ENCODE measurements around the gene SCARB1. TPM values are rescaled to one million over a fixed set of nuclear protein-coding genes. Genes with fewer than 3 reads are reported as not detected.

The SCARB1 gene
- total and polyA plus RNA-seq, 2 of the 13 experiments (the other 11 are each of a cell fraction or from before 2014, with no cell fraction given) = 63.4 to 160 TPM

DNA sequence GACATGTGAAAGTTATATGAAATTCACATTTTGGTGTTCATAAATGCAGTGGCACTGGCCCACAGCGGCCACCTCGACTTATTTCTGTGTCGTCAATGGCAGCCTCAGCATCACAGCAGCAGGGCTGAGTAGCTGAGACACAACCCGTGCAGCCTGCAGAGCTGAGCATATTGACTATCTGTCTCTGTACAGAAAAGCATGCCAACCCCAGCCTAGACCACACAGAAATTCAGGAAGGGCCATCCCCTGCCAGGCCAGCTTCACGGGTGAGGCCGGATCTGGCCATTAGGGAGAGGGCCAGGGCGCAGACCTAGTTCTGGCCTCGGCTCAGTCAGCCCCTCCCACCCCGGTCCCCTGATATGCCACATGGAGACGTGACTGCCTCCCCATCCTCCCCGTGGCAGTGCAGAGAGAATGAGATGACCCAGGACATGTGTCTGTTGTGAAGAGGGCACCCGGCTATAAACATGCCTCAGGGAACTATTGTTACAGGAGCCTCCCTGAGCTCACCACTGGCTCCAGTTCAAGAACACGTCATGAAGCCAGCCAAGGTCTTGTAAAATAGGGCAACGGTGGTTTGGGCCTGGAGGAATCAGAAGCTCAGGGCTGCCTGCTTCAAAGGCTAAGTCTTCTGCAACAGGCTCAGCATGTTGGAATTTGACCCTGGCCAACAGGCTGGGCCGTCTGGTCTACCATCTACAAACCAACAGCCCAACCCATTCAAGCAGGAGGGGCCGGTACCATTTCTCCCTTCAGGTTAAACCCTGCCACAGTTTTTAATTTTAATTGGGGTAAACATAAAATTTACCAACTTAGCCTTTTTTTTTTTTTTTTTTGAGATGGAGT, 25.5 kb downstream of the SCARB1 start (continued):
- TF ChIP-seq, protein P1, sequence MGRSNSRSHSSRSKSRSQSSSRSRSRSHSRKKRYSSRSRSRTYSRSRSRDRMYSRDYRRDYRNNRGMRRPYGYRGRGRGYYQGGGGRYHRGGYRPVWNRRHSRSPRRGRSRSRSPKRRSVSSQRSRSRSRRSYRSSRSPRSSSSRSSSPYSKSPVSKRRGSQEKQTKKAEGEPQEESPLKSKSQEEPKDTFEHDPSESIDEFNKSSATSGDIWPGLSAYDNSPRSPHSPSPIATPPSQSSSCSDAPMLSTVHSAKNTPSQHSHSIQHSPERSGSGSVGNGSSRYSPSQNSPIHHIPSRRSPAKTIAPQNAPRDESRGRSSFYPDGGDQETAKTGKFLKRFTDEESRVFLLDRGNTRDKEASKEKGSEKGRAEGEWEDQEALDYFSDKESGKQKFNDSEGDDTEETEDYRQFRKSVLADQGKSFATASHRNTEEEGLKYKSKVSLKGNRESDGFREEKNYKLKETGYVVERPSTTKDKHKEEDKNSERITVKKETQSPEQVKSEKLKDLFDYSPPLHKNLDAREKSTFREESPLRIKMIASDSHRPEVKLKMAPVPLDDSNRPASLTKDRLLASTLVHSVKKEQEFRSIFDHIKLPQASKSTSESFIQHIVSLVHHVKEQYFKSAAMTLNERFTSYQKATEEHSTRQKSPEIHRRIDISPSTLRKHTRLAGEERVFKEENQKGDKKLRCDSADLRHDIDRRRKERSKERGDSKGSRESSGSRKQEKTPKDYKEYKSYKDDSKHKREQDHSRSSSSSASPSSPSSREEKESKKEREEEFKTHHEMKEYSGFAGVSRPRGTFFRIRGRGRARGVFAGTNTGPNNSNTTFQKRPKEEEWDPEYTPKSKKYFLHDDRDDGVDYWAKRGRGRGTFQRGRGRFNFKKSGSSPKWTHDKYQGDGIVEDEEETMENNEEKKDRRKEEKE (IDR thresholded peaks at IDR 0.05) = no peak
- TF ChIP-seq ZBTB1 (CRISPR knock-in tag; IDR thresholded peaks at IDR 0.05; ENCODE audit: borderline replicate concordance) (no peak), ZNF232 (CRISPR knock-in tag; IDR thresholded peaks at IDR 0.05; ENCODE audit: borderline replicate concordance) (peak; percentile 66; the same call in 1 of the 2 replicates), HNRNPUL1 (IDR thresholded peaks at IDR 0.05; ENCODE audit: low read depth, low read length) (no peak), ZNF136 (CRISPR knock-in tag; IDR thresholded peaks at IDR 0.05; ENCODE audit: low read depth) (no peak), KLF11 (CRISPR knock-in tag; IDR thresholded peaks at IDR 0.05) (no peak), ZNF768 (CRISPR knock-in tag; IDR thresholded peaks at IDR 0.05) (no peak), ZNF460 (CRISPR knock-in tag; IDR thresholded peaks at IDR 0.05; ENCODE audit: borderline replicate concordance) (no peak), ZMYM3 (CRISPR knock-in tag; IDR thresholded peaks at IDR 0.05) (peak; percentile 70; the same call in 1 of the 2 replicates), YEATS4 (CRISPR knock-in tag; IDR thresholded peaks at IDR 0.05; ENCODE audit: borderline replicate concordance) (peak; percentile 72), PCBP1 (IDR thresholded peaks at IDR 0.05; ENCODE audit: borderline replicate concordance, low read depth, low read length) (no peak), HHEX (CRISPR knock-in tag; IDR thresholded peaks at IDR 0.05) (no peak), ARNTL (CRISPR knock-in tag; IDR thresholded peaks at IDR 0.05) (peak; percentile 87), FOXJ3 (CRISPR knock-in tag; IDR thresholded peaks at IDR 0.05; ENCODE audit: borderline replicate concordance) (peak; percentile 58; the same call in 1 of the 2 replicates), EP300 (IDR thresholded peaks at IDR 0.05; ENCODE audit: low read depth in 2 of 2, low read length in 2 of 2) (peak in 1 of 2 experiments; percentile 60; a peak in 2 of 4 replicates), EP300 (CRISPR knock-in tag; IDR thresholded peaks at IDR 0.05; ENCODE audit: borderline replicate concordance) (no peak), HMG20A (CRISPR knock-in tag; IDR thresholded peaks at IDR 0.05; ENCODE audit: borderline replicate concordance) (peak; percentile 60; the same call in 1 of the 2 replicates), MTA3 (CRISPR knock-in tag; IDR thresholded peaks at IDR 0.05) (no peak), NFKB2 (CRISPR knock-in tag; IDR thresholded peaks at IDR 0.05; ENCODE audit: borderline replicate concordance) (0 out of 2 replicates have a peak, but pooled peaks have one; percentile 21), NFE2L1 (CRISPR knock-in tag; IDR thresholded peaks at IDR 0.05; ENCODE audit: borderline replicate concordance) (no peak), MAFF (IDR thresholded peaks at IDR 0.05; ENCODE audit: low read depth, low read length) (no peak), GATAD1 (CRISPR knock-in tag; IDR thresholded peaks at IDR 0.05) (peak; percentile 37; the same call in 1 of the 2 replicates), KLF16 (CRISPR knock-in tag; IDR thresholded peaks at IDR 0.05) (no peak; a peak in 1 of 4 replicates), ZNF251 (CRISPR knock-in tag; IDR thresholded peaks at IDR 0.05) (no peak), TBX2 (CRISPR knock-in tag; IDR thresholded peaks at IDR 0.05; ENCODE audit: borderline replicate concordance) (peak; percentile 78), CEBPB (IDR thresholded peaks at IDR 0.05; ENCODE audit: borderline replicate concordance, low read depth, low read length) (peak; percentile 78)
- TF ChIP-seq, protein P2, sequence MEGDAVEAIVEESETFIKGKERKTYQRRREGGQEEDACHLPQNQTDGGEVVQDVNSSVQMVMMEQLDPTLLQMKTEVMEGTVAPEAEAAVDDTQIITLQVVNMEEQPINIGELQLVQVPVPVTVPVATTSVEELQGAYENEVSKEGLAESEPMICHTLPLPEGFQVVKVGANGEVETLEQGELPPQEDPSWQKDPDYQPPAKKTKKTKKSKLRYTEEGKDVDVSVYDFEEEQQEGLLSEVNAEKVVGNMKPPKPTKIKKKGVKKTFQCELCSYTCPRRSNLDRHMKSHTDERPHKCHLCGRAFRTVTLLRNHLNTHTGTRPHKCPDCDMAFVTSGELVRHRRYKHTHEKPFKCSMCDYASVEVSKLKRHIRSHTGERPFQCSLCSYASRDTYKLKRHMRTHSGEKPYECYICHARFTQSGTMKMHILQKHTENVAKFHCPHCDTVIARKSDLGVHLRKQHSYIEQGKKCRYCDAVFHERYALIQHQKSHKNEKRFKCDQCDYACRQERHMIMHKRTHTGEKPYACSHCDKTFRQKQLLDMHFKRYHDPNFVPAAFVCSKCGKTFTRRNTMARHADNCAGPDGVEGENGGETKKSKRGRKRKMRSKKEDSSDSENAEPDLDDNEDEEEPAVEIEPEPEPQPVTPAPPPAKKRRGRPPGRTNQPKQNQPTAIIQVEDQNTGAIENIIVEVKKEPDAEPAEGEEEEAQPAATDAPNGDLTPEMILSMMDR (CRISPR knock-in tag; IDR thresholded peaks at IDR 0.05) = no peak; the same call in 1 of the 2 replicates
